GM19452 (cell line): ENCODE measurements around the gene PLPPR3.
"Not testable (repeated sequence)": the region's sequence is repeated elsewhere in the genome, so short reads cannot be mapped to it uniquely, and the experiment has no call there.

Experiments used
- ATAC-seq: cut with Tn5 transposase; IDR thresholded peaks from one replicate; pipeline ENCODE4 v1.9.1; 2021; ENCODE audit not compliant: unreplicated experiment

The PLPPR3 gene

DNA sequence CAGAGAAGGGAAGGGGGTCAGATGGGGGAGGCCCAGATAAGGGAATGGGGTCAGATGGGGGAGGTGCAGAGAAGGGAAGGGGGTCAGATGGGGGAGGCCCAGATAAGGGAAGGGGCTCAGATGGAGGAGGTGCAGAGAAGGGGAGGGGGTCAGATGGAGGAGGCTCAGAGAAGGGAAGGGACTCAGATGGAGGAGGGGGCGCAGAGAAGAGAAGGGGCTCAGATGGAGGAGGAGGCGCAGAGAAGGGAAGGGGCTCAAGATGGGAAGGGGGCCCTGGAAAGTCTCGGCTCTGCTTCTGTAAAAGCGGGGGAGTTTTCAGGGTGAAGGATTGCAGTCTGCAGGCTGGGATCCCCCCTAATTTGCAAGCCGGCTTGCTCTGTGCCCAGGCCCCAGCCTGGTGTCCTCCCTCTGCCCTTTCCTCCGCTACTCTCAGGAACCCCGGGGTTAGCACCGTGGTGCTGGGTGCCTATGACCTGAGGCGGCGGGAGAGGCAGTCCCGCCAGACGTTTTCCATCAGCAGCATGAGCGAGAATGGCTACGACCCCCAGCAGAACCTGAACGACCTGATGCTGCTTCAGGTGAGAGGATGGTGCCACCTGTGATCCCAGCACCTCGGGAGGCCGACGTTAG is 7.5 kb upstream of the PLPPR3 start:
- no peak for ATAC-seq

DNA sequence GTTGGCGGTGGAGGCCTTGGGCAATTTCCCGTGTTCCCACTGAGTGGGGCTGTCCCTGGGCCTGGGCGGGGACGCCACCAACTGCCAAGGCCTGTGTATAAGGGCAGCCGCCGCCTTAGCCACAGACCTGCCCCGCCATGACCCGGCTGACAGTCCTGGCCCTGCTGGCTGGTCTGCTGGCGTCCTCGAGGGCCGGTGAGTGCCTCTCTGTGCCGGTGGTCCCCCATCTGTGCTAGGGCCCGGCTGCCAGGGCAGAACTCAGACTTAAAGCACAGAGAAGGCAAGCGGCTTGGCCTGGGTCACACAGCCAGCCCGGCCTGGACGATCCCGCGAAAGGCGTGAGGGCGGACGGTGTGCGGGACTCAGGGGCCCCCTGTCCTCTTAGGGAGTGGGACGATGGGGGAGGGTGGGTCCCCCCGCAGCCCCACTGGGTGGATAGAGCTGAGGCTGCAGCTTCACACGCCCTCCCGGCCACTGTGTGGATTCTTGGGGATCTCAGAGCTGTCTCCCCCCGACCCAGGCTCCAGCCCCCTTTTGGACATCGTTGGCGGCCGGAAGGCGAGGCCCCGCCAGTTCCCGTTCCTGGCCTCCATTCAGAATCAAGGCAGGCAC is 6.1 kb upstream of the PLPPR3 start, which contains the start of gene AZU1:
Gene AZU1 (plus strand): TSS at position 128 of the 612 bp plus-strand sequence. CDS start 10 bp downstream, at position 138.
- no peak for ATAC-seq

DNA sequence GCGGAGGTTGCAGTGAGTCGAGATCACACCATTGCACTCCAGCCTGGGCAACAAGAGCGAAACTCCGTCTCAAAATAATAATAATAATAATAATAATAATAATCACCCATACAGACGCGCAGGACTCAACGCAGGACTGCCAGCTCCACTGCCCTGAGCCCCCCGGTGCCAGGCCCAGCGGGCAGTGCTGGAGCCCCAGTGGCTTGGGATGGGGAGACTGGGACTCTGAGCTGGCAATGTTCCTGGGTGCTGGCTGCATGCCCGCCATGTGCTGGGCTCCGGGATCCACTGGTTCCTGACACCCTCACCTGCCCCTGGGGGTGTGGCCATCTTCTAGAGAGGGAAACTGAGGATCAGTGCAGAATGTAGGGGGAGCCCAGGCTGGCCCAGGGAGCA is 5.6 kb upstream of the PLPPR3 start:
- ATAC-seq, result no peak

DNA sequence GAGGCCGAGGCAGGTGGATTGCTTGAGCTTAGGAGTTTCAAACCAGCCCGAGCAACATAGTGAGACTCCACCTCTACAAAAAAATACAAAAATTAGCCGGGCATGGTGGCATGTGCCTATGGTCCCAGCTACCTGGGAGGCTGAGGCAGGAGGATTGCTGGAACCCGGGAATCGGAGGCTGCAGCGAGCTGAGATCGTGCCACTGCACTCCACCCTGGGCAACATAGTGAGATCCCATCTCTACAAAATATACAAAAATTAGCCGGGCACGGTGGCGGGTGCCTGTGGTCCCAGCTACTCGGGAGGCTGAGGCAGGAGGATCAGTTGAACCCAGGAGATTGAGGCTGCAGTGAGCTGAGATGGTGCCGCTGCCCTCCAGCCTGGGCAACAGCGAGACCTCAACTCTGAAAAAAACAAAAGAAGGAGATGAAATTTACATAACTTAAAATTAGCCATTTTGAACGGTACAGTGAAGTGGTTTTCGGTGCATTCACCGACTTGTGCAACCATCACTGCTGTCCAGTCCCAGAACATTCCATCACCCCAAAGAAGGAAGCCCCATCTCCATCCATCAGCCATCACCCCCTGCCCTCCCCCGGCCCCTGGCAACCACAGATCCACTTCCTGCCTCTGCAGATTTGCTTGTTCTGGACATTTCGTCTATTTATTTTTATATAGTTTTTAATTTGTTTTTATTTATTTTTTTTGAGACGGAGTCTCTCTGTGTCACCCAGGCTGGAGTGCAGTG is 4.3 kb upstream of the PLPPR3 start:
- ATAC-seq, result no peak

DNA sequence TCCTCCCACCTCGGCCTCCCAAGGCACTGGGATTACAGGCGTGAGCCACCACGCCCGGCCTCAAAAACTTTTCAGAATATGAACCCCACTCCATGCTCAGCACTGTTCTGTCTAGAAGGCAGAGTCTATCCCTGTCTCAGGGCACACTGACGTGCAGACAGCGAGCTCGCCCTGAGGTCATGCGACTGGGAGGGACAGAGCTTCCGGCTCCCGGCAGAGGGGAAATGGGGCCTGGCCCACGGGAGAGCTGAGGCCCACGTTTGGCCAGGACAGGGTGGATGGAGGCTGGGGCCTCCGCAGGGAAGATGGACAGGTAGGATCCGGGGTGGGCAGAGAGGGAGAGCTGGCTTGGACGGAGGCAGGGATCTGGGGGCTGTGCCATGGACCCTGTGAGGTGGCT is 3.1 kb upstream of the PLPPR3 start:
- no peak for ATAC-seq

DNA sequence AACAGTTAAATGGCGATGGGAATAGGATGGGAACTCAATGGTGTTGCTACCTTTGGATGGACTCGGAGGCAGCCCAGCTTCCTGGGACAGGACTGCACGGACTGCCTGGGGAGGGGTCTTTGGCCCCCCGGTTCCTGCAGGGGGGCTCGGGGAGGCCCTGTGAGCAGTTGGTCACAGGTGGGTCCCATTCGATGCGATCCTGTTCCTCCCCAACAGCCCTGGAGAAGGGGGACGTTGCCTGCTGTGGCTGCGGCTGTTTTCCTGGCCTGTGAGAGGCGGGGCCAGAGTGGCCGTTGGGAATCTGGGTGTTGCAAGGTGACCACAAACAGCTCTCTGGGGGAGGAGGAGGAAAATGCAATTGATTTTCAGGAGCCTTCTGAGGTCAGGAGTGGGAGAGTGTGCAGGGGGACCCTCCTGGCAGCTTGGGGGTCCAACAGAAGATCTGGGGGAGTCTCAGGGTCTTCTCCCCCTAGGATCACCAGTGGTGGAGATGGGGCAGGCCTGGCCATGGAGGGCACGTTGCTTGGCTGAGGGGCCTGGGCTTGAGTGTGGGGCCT is 1.9 kb upstream of the PLPPR3 start:
- no peak for ATAC-seq

DNA sequence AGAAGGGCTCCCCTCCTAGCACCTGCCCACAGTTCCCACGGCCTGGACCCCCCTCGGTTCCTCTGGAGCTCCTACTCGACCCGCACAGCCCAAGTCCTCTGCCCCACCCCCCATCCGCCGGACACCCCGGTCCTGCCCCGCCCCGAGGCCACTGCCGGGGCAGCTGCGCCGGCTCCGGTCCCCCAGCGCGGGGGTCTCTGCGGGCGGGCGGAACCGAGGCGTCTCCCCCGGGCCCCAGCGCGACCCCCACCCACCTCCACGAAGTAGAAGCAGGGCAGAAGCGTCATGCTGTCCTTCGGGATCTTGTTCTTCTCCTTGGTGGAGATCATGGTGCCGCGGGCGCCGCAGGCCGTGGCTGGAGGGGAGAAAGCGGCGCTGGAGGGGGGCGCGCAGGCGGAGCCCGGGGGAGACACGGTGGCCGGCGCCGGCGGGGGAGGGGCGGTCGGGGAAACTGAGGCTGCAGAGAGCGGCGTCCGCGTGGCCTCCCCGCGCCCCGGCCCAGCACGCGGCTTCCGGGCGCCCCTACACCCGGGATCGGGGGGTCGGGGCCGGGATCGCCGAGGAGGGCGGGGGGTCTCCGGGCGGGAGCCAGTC is 427 bp downstream of the PLPPR3 start:
- ATAC-seq, result no peak

DNA sequence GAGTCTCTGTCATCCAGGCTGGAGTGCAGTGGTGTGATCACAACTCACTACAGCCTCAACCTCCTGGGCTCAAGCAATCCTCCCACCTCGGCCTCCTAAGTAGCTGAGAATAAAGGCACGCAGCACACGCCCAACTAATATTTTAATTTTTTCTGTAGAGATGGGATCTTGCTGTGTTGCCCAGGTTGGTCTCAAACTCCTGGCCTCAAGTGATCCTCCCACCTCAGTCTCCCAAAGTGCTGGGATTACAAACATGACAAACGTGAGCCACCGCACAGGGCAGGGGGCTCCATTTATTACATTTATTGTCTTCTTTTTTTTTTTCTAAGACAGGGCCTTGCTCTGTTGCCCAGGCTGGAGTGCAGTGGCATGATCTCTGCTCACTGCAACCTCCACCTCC is 1.5 kb downstream of the PLPPR3 start:
- not testable (repeated sequence) for ATAC-seq

DNA sequence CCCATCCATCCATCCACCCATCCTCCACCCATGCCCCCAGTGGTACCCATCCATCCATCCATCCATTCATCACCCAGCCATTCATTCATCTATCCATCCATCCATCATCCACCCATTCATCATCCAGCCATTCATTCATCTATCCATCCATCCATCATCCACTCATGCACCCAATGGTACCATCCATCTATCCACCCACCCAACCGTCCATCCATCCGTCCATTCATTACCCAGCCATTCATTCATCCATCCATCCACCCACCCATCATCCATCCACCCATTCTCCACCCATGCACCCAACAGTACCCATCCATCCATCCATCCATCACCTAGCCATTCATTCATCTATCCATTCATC is 5.3 kb downstream of the PLPPR3 start:
- no peak for ATAC-seq

DNA sequence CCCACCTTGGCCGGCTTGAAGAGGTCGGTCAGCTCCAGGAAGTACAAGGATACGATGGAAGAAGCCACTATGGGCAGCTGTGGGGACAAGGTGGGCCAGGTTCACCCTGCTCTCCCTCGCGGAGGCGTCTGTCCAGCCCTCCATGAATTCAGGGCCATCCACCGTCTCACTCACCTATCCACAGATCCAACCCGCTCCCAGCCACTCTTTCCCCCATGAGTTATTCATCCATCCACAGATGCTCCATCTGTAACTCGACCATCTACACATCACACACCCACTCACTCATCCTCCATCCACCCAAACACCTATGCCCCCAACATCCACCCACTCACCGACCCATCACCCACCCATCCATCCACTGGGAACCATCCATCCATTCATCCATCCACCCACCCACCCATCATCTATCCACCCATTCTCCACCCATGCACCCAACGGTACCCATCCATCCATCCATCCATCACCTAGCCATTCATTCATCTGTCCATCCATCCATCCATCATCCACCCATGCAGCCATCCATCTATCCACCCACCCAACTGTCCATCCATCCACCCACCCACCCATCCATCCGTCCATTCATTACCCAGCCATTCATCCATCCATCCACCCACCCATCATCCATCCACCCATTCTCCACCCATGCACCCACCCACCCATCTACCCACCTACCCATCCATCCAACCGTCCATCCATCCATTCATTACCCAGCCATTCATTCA is 5.8 kb downstream of the PLPPR3 start:
- ATAC-seq, result no peak

DNA sequence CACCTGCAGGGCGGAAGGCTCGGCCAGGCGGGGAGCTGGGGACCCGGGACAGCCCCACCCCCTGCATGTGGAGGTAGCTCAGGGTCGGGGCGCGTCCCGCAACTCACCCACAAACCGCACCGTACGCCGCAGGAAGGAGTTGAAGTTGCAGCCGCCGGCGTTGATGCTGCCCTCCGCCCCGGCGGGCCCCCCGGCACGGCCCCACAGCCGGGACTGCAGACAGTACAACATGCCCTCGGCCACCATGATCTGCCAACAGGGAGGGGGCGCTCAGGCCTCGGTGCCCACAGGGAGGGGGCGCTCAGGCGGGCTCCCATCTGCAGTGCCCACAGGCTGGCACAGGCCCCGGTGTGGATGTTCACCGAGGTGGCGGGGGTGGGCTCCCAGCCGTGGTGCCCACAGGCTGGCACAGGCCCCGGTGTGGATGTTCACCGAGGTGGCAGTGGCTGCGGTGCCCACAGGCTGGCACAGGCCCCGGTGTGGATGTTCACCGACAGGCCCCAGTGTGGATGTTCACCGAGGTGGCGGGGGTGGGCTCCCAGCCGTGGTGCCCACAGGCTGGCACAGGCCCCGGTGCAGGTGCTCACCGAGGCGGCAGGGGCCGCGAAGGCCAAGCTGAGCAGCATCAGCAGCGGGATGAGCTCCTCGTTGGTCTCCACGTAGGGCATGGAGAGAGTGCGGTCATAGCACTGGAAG is 6.5 kb downstream of the PLPPR3 start:
- no peak for ATAC-seq

DNA sequence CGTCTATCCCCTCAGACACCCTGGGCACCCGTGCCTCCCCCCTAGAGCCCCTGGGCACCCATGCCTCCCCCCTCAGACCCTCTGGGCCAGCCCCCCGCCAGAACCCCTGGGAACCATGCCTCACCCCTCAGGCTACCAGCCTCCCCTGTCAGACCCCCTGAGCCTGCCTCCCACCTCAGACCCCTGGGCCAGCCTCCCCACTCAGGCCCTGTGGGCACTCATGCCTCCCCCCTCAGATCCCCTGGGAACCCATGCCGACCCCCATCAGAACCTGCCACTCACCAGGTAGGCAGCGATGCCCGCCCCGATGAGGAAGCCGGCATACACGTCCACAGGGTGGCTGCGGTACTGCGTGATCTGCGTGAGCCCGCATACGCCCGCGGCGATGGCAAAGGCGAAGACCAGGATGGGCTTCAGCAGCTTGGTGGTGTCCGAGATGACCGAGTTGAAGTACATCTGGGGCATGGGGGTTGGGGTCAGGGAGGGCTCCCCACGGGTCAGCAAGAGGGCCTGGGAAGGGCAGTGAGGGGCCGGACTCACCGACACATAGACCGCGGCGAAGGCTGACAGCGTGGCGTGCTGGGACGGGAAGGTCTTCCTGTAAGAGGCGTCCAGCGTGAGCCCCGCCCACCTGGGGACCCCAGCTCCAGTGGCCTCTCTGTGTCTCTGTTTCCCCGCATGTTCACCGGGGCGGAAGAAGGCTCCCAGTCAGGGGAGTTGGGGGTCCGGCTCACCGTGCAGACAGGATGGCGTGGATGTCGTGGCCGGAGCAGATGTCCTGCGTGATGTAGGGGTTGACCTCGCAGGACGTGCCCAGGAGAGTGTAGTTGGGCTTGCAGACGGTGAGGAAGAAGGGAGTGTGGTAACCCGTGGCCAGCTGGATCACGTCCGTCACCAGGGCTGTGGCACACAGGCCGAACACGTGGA is 7.3 kb downstream of the PLPPR3 start:
- ATAC-seq, result no peak

DNA sequence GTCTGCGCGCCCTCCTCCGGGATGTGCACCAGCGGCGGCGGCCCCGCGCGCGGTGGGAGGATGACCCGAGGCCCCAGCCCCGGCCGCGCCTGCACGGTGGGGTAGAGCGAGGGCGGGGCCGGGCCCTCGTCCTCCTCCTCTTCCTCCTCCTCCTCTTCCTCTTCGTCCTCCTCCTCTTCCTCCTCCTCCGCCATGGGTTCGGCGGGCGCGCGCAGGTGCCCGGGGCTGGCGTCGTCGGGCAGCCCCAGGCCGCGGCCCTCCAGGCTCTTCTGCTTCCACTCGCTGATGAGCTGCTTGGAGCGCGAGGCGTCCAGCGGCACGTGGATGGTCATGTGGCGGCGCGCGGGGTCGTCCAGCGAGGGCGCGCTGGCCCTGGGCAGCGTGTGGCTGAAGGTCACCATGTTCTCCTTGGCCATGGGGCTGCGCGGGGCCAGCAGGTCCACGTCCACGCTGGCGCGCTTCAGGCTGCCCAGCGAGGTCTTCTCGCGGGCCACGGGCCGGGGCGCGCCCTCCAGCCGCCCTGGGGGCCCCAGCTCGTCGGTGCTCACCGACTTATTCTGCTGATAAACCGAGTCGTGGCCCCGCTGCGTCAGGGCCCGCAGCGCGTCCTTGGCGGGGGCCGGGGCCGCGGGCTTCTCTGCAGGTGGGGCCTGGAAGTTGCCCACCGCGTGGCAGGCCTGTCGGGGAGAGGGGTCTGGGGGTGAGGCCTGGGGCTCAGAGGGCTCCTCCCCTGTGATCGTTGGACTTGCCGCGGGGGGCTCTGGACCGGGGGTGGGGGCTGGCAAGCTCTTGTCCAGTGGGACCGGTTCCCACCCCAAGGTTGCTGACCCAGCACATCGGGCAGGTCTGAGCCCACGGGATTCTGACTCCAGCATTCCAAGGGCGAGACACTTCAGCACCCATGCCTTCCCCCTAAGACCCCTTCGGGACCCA is 8.3 kb downstream of the PLPPR3 start:
- no peak for ATAC-seq

DNA sequence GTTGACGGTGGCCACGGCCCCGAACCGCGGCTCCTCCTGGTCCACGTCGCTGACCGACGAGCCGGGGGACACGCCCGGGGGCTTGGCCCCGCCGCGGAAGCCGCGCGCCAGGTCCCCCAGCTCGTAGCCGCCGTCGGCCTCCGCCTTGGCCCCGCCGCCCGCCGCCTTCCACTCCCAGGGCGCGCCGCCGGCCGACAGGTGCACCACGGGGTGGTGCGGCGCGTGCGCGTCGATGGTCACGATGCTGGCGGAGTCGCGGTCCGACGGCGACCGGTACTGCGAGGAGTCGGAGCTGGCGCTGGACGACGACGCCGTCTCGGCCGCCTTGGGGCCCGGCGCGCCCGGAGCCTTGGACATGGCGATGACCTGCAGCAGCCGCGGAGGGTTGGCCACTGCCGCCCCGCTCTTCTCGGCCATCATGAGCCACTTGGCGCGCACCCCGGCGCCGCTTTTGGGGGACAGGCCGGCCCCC is 9.0 kb downstream of the PLPPR3 start:
- no peak for ATAC-seq

DNA sequence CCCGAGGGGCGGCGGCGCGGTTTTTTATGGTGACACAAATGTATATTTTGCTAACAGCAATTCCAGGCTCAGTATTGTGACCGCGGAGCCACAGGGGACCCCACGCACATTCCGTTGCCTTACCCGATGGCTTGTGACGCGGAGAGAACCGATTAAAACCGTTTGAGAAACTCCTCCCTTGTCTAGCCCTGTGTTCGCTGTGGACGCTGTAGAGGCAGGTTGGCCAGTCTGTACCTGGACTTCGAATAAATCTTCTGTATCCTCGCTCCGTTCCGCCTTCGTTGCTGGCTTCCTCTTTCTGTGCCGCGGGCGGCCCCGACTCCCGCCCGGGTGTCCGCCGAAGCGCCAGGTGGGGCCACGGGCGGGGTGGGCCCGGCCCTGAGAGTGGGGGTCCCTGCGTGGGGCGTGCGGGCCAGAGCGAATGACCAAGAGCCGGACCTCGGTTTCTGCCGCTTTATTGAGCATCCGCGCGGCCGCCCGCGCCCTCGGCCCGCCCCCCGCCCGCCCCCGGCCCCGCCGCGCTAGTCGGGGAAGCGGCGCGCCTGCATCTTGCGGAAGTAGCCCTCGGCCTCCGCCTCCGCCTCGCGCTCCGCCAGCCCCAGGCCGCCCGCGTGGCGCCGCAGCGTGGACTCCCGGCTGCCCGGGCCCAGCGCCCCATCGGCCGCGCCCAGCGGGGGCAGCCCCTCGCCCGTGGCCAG is 9.6 kb downstream of the PLPPR3 start:
- ATAC-seq, result no peak

DNA sequence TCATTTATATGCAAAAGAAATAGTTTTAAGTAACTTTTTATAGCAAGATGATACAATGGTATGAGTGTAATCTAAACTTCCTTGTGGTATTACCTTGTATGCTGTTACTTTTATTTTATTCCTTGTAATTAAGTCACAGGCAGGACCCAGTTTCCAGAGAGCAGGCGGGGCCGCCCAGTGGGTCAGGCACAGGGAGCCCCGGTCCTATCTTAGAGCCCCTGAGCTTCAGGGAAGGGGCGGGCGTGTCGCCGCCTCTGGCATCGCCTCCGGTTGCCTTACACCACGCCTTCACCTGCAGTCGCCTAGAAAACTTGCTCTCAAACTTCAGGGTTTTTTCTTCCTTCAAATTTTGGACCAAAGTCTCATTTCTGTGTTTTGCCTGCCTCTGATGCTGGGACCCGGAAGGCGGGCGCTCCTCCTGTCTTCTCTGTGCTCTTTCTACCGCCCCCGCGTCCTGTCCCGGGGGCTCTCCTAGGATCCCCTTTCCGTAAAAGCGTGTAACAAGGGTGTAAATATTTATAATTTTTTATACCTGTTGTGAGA is 10.2 kb downstream of the PLPPR3 start:
- no peak for ATAC-seq

DNA sequence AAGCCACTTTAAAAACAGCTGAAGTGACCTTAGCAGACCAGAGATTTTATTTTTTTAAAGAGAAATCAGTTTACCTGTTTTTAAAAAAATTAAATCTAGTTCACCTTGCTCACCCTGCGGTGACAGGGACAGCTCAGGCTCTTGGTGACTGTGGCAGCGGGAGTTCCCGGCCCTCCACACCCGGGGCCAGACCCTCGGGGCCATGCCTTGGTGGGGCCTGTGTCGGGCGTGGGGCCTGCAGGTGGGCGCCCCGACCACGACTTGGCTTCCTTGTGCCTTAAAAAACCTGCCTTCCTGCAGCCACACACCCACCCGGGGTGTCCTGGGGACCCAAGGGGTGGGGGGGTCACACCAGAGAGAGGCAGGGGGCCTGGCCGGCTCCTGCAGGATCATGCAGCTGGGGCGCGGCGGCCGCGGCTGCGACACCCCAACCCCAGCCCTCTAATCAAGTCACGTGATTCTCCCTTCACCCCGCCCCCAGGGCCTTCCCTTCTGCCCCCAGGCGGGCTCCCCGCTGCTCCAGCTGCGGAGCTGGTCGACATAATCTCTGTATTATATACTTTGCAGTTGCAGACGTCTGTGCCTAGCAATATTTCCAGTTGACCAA is 10.8 kb downstream of the PLPPR3 start:
- ATAC-seq, result no peak
